RWPE2 (cell line): ENCODE results near the gene DNM1.
A peak's percentile ranks its signal among the peaks of the same experiment; 100 is the strongest.

Experiments used
- ATAC-seq: fragments of 200-7000 bp; cut with Tn5 transposase; 3 replicates; pipeline ENCODE4 v1.9.1; 2021; ENCODE audit warnings: low read depth
- DNase-seq: peaks from one replicate; pipeline ENCODE4 v3.0.0-alpha.2; 2020; ENCODE audit warnings: low spot score
- H3K27ac ChIP-seq: fragments of 450-650 bp; 2 replicates; pipeline ENCODE4 v1.5.1; 2017; ENCODE audit warnings: mild to moderate bottlenecking; ENCODE audit not compliant: poor library complexity, severe bottlenecking
- H3K27me3 ChIP-seq: fragments of 250-450 bp; sonication (Bioruptor Pico); 2 replicates; pipeline ENCODE4 v1.5.1; 2021; ENCODE audit warnings: mild to moderate bottlenecking, moderate library complexity; ENCODE audit not compliant: insufficient read depth, poor library complexity, severe bottlenecking
- H3K36me3 ChIP-seq: fragments of 250-450 bp; sonication (Bioruptor Pico); 2 replicates; pipeline ENCODE4 v1.5.1; 2020; ENCODE audit warnings: low read depth, mild to moderate bottlenecking, moderate library complexity
- H3K4me1 ChIP-seq: fragments of 250-450 bp; sonication (Bioruptor Pico); 2 replicates; pipeline ENCODE4 v1.5.1; 2021; ENCODE audit warnings: mild to moderate bottlenecking, moderate library complexity; ENCODE audit not compliant: insufficient read depth, poor library complexity, severe bottlenecking
- H3K4me3 ChIP-seq: fragments of 250-450 bp; sonication (Bioruptor Pico); 2 replicates; pipeline ENCODE4 v1.5.1; 2021; ENCODE audit warnings: mild to moderate bottlenecking, moderate library complexity; ENCODE audit not compliant: severe bottlenecking
- H3K9me3 ChIP-seq: fragments of 250-450 bp; sonication (Bioruptor Pico); 2 replicates; pipeline ENCODE4 v1.5.1; 2021; ENCODE audit warnings: mild to moderate bottlenecking, moderate library complexity; ENCODE audit not compliant: severe bottlenecking
- CTCF ChIP-seq: fragments of 450-650 bp; IDR thresholded peaks from one replicate; pipeline ENCODE4 v1.5.1; 2017; ENCODE audit warnings: mild to moderate bottlenecking, moderate library complexity; ENCODE audit not compliant: poor library complexity, severe bottlenecking

Gene DNM1

DNA sequence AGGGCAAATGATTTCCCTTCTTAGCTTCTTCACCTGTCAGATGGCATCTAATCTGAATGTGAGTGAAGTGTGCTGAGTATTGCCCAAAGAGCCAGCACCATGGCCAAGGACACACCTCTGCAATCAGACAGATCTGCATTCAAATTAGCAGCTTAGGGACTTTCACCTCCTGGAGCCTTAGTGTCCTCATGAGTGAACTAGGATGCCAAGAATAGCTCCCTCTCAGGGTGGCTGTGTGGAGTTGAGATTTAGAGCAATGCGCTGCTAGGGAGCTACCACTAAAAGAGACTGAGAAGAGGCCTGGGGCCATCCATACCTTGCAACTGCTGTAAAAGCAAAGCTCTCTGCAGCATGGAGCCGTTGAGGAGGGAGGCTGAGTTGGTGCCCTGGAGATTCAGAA is 13.2 kb upstream of the DNM1 start:
- ATAC-seq (no peak), DNase-seq (no peak)
- TF ChIP-seq CTCF, result no peak
- Histone ChIP-seq H3K36me3 (peaks cover 40% of the 10 kb centered on the region), H3K27me3 (no peaks in the 10 kb centered on the region), H3K27ac (no peak overlapping the region), H3K4me3 (no peak overlapping the region), H3K9me3 (no peaks in the 10 kb centered on the region), H3K4me1 (peaks cover 2% of the 10 kb centered on the region)

GRCh38 chr9:128190516-128191405 is 12.4 kb upstream of the DNM1 start:
- ATAC-seq, result no peak

DNA sequence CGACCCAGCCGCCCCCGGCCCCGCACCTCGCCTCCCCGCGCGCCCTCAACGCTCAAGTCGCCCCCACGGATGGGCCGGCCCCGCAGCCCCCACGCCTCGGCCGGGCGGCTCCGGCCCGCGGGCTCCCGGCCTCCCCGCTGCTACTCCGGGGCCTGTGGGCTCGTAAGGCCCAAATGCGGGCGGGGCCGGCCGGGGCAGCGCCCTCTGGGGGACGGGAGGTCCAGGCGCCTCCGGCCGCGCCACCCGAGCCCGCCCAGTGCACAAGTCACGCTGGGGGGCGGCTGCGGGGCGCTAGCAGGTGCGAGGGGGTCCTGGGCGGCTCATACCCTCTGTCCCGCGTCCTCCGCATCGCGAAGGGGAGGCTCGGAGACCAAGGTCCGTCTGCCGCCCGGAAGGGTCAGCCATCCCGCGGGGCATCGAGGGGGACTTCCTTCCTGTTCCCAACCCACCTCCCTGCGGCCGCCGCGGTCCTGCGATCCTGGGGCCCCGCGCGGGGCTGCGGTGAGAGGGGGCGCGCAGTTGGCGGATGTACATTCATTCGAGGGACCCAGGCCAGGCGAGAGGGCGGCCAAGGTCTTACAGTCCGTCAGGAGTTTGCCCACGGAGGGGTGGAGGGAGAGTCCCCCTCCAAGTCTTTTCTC is 11.7 kb upstream of the DNM1 start, which contains the start of gene CIZ1:
Gene CIZ1, minus strand, starts transcription at position 167 of the 641 bp plus-strand sequence. CDS start 715 bp downstream, outside the sequence.
- Histone ChIP-seq H3K27me3 (no peaks in the 10 kb centered on the region), H3K4me1 (peaks cover 2% of the 10 kb centered on the region), H3K9me3 (no peaks in the 10 kb centered on the region), H3K27ac (peak within 1 kb of the TSS; percentile 58), H3K4me3 (peak within 1 kb of the TSS; percentile 89), H3K36me3 (peaks cover 32% of the 10 kb centered on the region)
- TF ChIP-seq CTCF, result peak; percentile 95
- DNase-seq (no peak), ATAC-seq (peak; percentile 77)

More at GRCh38 chr9:128190516-128191405, 12.4 kb upstream of the DNM1 start:
- Histone ChIP-seq H3K27me3 (no peaks in the 10 kb centered on the region), H3K4me3 (peak overlapping the region; percentile 89), H3K4me1 (peaks cover 2% of the 10 kb centered on the region), H3K36me3 (peaks cover 34% of the 10 kb centered on the region), H3K27ac (peak overlapping the region; percentile 58), H3K9me3 (no peaks in the 10 kb centered on the region)
- no peak for DNase-seq
- TF ChIP-seq CTCF, result no peak

DNA sequence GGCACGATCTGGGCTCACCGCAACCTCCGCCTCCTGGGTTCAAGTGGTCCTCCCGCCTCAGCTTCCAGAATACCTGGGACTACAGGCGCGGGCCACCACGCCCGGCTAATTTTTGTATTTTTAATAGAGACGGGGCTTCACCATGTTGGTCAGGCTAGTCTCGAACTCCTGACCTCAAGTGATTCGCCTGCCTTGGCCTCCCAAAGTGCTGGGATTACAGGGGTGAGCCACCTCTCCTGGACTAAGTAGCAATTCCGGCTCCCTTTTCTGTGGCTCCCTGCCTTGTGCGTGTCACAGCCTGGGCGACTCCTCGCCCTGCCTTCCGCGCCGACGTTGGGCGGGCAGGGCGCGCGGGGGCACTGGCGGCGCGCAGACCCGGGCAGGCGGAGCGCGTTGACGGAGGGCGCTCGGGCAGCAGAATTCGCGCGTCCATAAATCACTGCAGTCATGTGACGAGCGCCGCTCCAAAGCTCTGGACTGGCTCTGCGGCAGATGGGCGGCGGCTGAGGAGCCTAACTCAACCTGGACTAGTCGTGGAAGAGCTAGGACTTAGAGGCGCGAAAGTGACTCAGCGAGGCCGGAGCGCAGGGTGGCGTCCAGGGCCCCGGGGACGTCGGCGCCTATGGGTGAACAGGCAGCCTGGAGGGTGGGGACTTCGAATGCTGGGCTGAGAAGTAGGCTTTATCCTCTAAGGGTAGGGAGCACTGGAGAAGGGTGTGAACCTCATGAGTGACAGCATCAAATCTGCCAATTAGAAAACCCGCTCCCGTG is 10.4 kb upstream of the DNM1 start:
- ATAC-seq (peak; percentile 83), DNase-seq (peak; percentile 89)
- Histone ChIP-seq H3K27me3 (no peaks in the 10 kb centered on the region), H3K9me3 (no peaks in the 10 kb centered on the region), H3K4me1 (peaks cover 2% of the 10 kb centered on the region), H3K36me3 (peaks cover 21% of the 10 kb centered on the region), H3K27ac (peak overlapping the region; percentile 58), H3K4me3 (peak overlapping the region; percentile 89)
- TF ChIP-seq CTCF, result peak; percentile 13
